Activated T-helper 17 cell treated with anti-CD3 and anti-CD28 coated beads, Interleukin-2, amount 50 U/mL, for 72 hours (primary cell): ENCODE results near the gene SIRT2. TPM values are rescaled to one million over a fixed set of nuclear protein-coding genes. Genes with fewer than 3 reads are reported as not detected.

Source experiments
- ATAC-seq: fragments of 150-1000 bp; cut with Tn5 transposase; replicated peaks from 2 replicates; pipeline ENCODE4 v1.10.0; 2021; ENCODE audit warnings: mild to moderate bottlenecking, moderate library complexity
- H3K27ac Mint-ChIP-seq: one replicate; pipeline ENCODE4 v1.8.0; 2022; ENCODE audit warnings: mixed read lengths
- H3K27me3 Mint-ChIP-seq: one replicate; pipeline ENCODE4 v1.8.0; 2022; ENCODE audit warnings: mixed read lengths
- H3K36me3 Mint-ChIP-seq: one replicate; pipeline ENCODE4 v1.8.0; 2022; ENCODE audit warnings: low read depth, mild to moderate bottlenecking, mixed read lengths
- H3K4me1 Mint-ChIP-seq: one replicate; pipeline ENCODE4 v1.8.0; 2022; ENCODE audit warnings: mixed read lengths
- H3K4me3 Mint-ChIP-seq: one replicate; pipeline ENCODE4 v1.8.0; 2022; ENCODE audit warnings: mild to moderate bottlenecking, mixed read lengths
- H3K9me3 Mint-ChIP-seq: one replicate; pipeline ENCODE4 v1.8.0; 2022; ENCODE audit warnings: mixed read lengths
- total RNA-seq, 2 donors: library from RNA; stranded (reverse); gene quantifications; one replicate each; pipeline ENCODE4 v1.2.3, GENCODE V29; 2022

Gene SIRT2
- total RNA-seq, 2 donors from 2014 or later, result 37.9 to 41.2 TPM

GRCh38 chr19:38912600-38913514, 13.4 kb upstream of the SIRT2 start:
- peak overlapping the region; percentile 32 for H3K27ac Mint-ChIP-seq
- H3K4me1 Mint-ChIP-seq, result no peaks in the 10 kb centered on the region
- H3K9me3 Mint-ChIP-seq, result no peaks in the 10 kb centered on the region
- H3K4me3 Mint-ChIP-seq, result no peak overlapping the region
- H3K27me3 Mint-ChIP-seq, result no peaks in the 10 kb centered on the region
- H3K36me3 Mint-ChIP-seq, result peaks cover 16% of the 10 kb centered on the region
- peak; percentile 65 for ATAC-seq

GRCh38 chr19:38911388-38912001, 12.1 kb upstream of the SIRT2 start:
- no peaks in the 10 kb centered on the region for H3K4me1 Mint-ChIP-seq
- no peaks in the 10 kb centered on the region for H3K27me3 Mint-ChIP-seq
- no peak for ATAC-seq
- H3K9me3 Mint-ChIP-seq, result no peaks in the 10 kb centered on the region
- no peak overlapping the region for H3K27ac Mint-ChIP-seq
- peaks cover 29% of the 10 kb centered on the region for H3K36me3 Mint-ChIP-seq
- no peak overlapping the region for H3K4me3 Mint-ChIP-seq

- H3K27ac Mint-ChIP-seq, result peak overlapping the region; percentile 6
Measured at GRCh38 chr19:38910488-38910887, 11.1 kb upstream of the SIRT2 start.

GRCh38 chr19:38908911-38909310, 9.5 kb upstream of the SIRT2 start:
- ATAC-seq, result no peak
- Mint-ChIP-seq H3K36me3 (peaks cover 49% of the 10 kb centered on the region), H3K27me3 (no peaks in the 10 kb centered on the region), H3K4me3 (no peak overlapping the region), H3K27ac (peak overlapping the region; percentile 67), H3K4me1 (no peaks in the 10 kb centered on the region), H3K9me3 (no peaks in the 10 kb centered on the region)

More at GRCh38 chr19:38910488-38910887, 11.1 kb upstream of the SIRT2 start:
- Mint-ChIP-seq H3K4me3 (no peak overlapping the region), H3K27me3 (no peaks in the 10 kb centered on the region), H3K36me3 (peaks cover 34% of the 10 kb centered on the region), H3K4me1 (no peaks in the 10 kb centered on the region), H3K9me3 (no peaks in the 10 kb centered on the region)
- no peak for ATAC-seq

- H3K36me3 Mint-ChIP-seq, result peaks cover 62% of the 10 kb centered on the region
- no peaks in the 10 kb centered on the region for H3K4me1 Mint-ChIP-seq
- H3K27me3 Mint-ChIP-seq, result no peaks in the 10 kb centered on the region
- no peak overlapping the region for H3K27ac Mint-ChIP-seq
- H3K9me3 Mint-ChIP-seq, result no peaks in the 10 kb centered on the region
- ATAC-seq, result no peak
- H3K4me3 Mint-ChIP-seq, result no peak overlapping the region
Measured at GRCh38 chr19:38907670-38908069, 8.3 kb upstream of the SIRT2 start.

GRCh38 chr19:38907227-38907626, 7.8 kb upstream of the SIRT2 start:
- H3K9me3 Mint-ChIP-seq, result no peaks in the 10 kb centered on the region
- no peak overlapping the region for H3K4me3 Mint-ChIP-seq
- peaks cover 63% of the 10 kb centered on the region for H3K36me3 Mint-ChIP-seq
- H3K27ac Mint-ChIP-seq, result no peak overlapping the region
- ATAC-seq, result no peak
- no peaks in the 10 kb centered on the region for H3K27me3 Mint-ChIP-seq
- no peaks in the 10 kb centered on the region for H3K4me1 Mint-ChIP-seq

- no peaks in the 10 kb centered on the region for H3K9me3 Mint-ChIP-seq
- H3K4me1 Mint-ChIP-seq, result peaks cover 4% of the 10 kb centered on the region
- no peaks in the 10 kb centered on the region for H3K27me3 Mint-ChIP-seq
- no peak overlapping the region for H3K27ac Mint-ChIP-seq
- ATAC-seq, result no peak
- no peak overlapping the region for H3K4me3 Mint-ChIP-seq
- peaks cover 76% of the 10 kb centered on the region for H3K36me3 Mint-ChIP-seq
Measured at GRCh38 chr19:38905620-38906019, 6.2 kb upstream of the SIRT2 start.

GRCh38 chr19:38904581-38905539, 5.4 kb upstream of the SIRT2 start:
- H3K36me3 Mint-ChIP-seq, result peaks cover 79% of the 10 kb centered on the region
- no peaks in the 10 kb centered on the region for H3K27me3 Mint-ChIP-seq
- H3K4me1 Mint-ChIP-seq, result peaks cover 6% of the 10 kb centered on the region
- no peaks in the 10 kb centered on the region for H3K9me3 Mint-ChIP-seq
- no peak for ATAC-seq
- no peak overlapping the region for H3K4me3 Mint-ChIP-seq
- peak overlapping the region; percentile 39 for H3K27ac Mint-ChIP-seq

GRCh38 chr19:38901683-38902082, 2.3 kb upstream of the SIRT2 start:
- H3K36me3 Mint-ChIP-seq, result peaks cover 51% of the 10 kb centered on the region
- H3K27me3 Mint-ChIP-seq, result no peaks in the 10 kb centered on the region
- H3K4me1 Mint-ChIP-seq, result peaks cover 15% of the 10 kb centered on the region
- peak overlapping the region; percentile 88 for H3K4me3 Mint-ChIP-seq
- H3K27ac Mint-ChIP-seq, result no peak overlapping the region
- no peak for ATAC-seq
- H3K9me3 Mint-ChIP-seq, result no peaks in the 10 kb centered on the region

- no peak for ATAC-seq
- H3K9me3 Mint-ChIP-seq, result no peaks in the 10 kb centered on the region
- peaks cover 47% of the 10 kb centered on the region for H3K36me3 Mint-ChIP-seq
- H3K27ac Mint-ChIP-seq, result peak overlapping the region; percentile 84
- peak overlapping the region; percentile 88 for H3K4me3 Mint-ChIP-seq
- H3K4me1 Mint-ChIP-seq, result peaks cover 15% of the 10 kb centered on the region
- H3K27me3 Mint-ChIP-seq, result no peaks in the 10 kb centered on the region
Measured at GRCh38 chr19:38900743-38901190, 1.3 kb upstream of the SIRT2 start.

- ATAC-seq, result no peak
- peaks cover 42% of the 10 kb centered on the region for H3K36me3 Mint-ChIP-seq
- no peaks in the 10 kb centered on the region for H3K27me3 Mint-ChIP-seq
- H3K4me1 Mint-ChIP-seq, result peaks cover 15% of the 10 kb centered on the region
- H3K27ac Mint-ChIP-seq, result peak overlapping the region; percentile 84
- H3K9me3 Mint-ChIP-seq, result no peaks in the 10 kb centered on the region
- H3K4me3 Mint-ChIP-seq, result peak overlapping the region; percentile 88
Measured at GRCh38 chr19:38900202-38900629, 798 bp upstream of the SIRT2 start.

- no peak for ATAC-seq
- H3K9me3 Mint-ChIP-seq, result no peaks in the 10 kb centered on the region
- no peaks in the 10 kb centered on the region for H3K27me3 Mint-ChIP-seq
- H3K36me3 Mint-ChIP-seq, result peaks cover 29% of the 10 kb centered on the region
- peaks cover 15% of the 10 kb centered on the region for H3K4me1 Mint-ChIP-seq
- peak overlapping the region; percentile 88 for H3K4me3 Mint-ChIP-seq
- peak overlapping the region; percentile 84 for H3K27ac Mint-ChIP-seq
Measured at GRCh38 chr19:38898788-38899446, 501 bp downstream of the SIRT2 start.

- ATAC-seq, result no peak
- Mint-ChIP-seq H3K27me3 (no peaks in the 10 kb centered on the region), H3K4me3 (no peak overlapping the region), H3K9me3 (no peaks in the 10 kb centered on the region), H3K4me1 (peaks cover 9% of the 10 kb centered on the region), H3K27ac (peak overlapping the region; percentile 56), H3K36me3 (no peaks in the 10 kb centered on the region)
Measured at GRCh38 chr19:38894968-38895367, 4.5 kb downstream of the SIRT2 start.
